Vagina (tissue), 2 donors: ENCODE measurements around the gene GMNC. TPM values are rescaled to one million over a fixed set of nuclear protein-coding genes. Genes with fewer than 3 reads are reported as not detected.

ENCODE experiments used
- DNase-seq, 2 donors: peaks; one replicate each; pipeline ENCODE4 v3.0.0-alpha.2; 2017; ENCODE audit errors: extremely low spot score in 2 of 2
- H3K27ac ChIP-seq: fragments of 200-600 bp; sonication (generic); one replicate; pipeline ENCODE4 v1.5.1; 2019
- H3K27me3 ChIP-seq: fragments of 200-600 bp; sonication (generic); one replicate; pipeline ENCODE4 v1.5.1; 2019
- H3K36me3 ChIP-seq, 2 donors: fragments of 200-600 bp; sonication (generic); one replicate each; pipeline ENCODE4 v1.5.1; 2017 to 2019
- H3K4me1 ChIP-seq: fragments of 200-600 bp; sonication (generic); one replicate; pipeline ENCODE4 v1.5.1; 2019
- H3K4me3 ChIP-seq, 2 donors: fragments of 200-600 bp; sonication (generic); 1 replicate in 1 of 2; 2 replicates in 1 of 2; pipeline ENCODE4 v1.5.1; 2016 to 2019
- H3K9me3 ChIP-seq: fragments of 200-600 bp; sonication (generic); one replicate; pipeline ENCODE4 v1.5.1; 2019
- POLR2A ChIP-seq, 2 donors: fragments of 450-650 bp; IDR thresholded peaks; one replicate each; pipeline ENCODE4 v1.6.1; 2017; ENCODE audit warnings: antibody characterized with exemption in 2 of 2, mild to moderate bottlenecking in 2 of 2, moderate library complexity in 2 of 2
- POLR2AphosphoS5 ChIP-seq, 2 donors: sonication (generic); formaldehyde crosslinking; IDR thresholded peaks; one replicate each; pipeline ENCODE4 v1.9.0; 2017; ENCODE audit warnings: antibody characterized with exemption in 2 of 2, mild to moderate bottlenecking in 2 of 2, low read depth in 1 of 2; ENCODE audit not compliant: insufficient read depth in 1 of 2
- intact Hi-C: fragments of 100-400 bp; cut with DNase I; formaldehyde crosslinking; loops from one replicate; pipeline ENCODE4 v1.15.1; 2023
- total RNA-seq: library from RNA; depleted of rRNA; stranded (reverse); fragments of >200 nt; gene quantifications from one replicate; pipeline ENCODE4 v1.2.3, GENCODE V29; 2016
- TF ChIP-seq, protein P1 (sequence below), 3 experiments: fragments of 450-650 bp in 2 of 3; fragments of 200-600 bp in 1 of 3; sonication (generic) in 1 of 3; IDR thresholded peaks; one replicate each; pipeline ENCODE4 v1.5.1; 2017 to 2019; ENCODE audit warnings: antibody characterized with exemption in 3 of 3, mild to moderate bottlenecking in 2 of 3, moderate library complexity in 2 of 3

Gene GMNC, protein sequence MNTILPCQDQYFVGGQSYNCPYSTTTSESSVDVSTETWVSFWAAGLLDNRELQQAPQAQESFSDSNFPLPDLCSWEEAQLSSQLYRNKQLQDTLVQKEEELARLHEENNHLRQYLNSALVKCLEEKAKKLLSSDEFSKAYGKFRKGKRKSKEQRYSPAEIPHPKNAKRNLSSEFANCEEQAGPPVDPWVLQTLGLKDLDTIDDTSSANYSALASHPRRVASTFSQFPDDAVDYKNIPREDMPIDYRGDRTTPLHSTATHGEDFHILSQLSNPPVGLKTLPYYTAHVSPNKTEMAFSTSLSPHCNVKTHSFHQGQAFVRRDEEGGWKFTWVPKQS
- 0.25 TPM for total RNA-seq

DNA sequence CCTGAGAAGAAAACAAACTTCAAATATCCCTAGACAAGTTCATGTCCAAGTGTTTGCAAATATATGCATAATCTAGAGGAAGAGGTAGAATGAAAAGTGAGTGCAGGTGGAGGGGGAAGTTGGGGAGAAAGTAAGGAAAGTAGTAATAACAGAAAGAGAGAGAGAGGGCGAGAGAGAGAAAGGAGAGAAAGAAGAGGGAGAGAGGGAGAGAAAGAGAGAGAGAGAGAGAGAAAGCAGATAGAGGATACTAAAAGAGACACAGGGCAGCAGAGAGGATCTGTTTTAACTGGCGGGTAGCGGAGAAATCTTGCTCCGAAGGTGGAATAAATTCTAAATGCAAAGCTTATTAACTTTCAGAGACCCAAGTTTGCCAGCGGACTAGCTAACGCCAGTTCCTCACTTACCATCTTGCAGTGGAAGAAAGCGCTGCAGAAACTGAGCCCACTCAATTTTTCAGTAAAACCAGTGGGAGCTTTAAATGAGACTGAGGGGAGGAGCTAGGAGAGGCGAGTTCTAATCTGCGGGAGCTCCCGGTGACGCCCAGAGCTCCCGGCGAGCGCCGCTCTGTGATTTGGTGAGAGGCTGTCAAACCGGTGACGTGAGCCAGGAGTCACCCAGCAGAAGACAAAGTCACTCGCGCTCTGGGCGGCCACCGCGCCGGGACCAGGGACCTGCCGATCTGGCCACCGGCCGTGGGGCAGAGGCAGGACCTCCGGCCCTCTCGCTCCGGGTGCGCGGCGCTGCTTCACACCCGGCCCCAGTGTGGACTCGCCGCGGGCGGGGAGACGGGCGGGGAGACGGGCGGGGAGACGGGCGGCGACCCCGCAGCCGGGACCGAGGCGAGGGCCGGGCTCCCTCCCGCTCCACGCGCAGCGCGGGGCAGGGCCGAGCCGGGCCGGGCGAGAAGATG, at the start of gene GMNC:
TSS of gene GMNC (minus strand) at position 486 of the 910 bp plus-strand sequence. CDS start at position 407, 79 bp downstream.
- no peaks in the 10 kb centered on the region for H3K36me3 ChIP-seq
- no peaks in the 10 kb centered on the region for H3K9me3 ChIP-seq
- no peaks in the 10 kb centered on the region for H3K27me3 ChIP-seq
- TF ChIP-seq POLR2AphosphoS5 (IDR thresholded peaks at IDR 0.05; ENCODE audit: insufficient read depth in 1 of 2, low read depth in 1 of 2) (peak in 1 of 2 donors; percentile 49), POLR2A (IDR thresholded peaks at IDR 0.05) (peak in 1 of 2 donors; percentile 33)
- TF ChIP-seq, protein P1, sequence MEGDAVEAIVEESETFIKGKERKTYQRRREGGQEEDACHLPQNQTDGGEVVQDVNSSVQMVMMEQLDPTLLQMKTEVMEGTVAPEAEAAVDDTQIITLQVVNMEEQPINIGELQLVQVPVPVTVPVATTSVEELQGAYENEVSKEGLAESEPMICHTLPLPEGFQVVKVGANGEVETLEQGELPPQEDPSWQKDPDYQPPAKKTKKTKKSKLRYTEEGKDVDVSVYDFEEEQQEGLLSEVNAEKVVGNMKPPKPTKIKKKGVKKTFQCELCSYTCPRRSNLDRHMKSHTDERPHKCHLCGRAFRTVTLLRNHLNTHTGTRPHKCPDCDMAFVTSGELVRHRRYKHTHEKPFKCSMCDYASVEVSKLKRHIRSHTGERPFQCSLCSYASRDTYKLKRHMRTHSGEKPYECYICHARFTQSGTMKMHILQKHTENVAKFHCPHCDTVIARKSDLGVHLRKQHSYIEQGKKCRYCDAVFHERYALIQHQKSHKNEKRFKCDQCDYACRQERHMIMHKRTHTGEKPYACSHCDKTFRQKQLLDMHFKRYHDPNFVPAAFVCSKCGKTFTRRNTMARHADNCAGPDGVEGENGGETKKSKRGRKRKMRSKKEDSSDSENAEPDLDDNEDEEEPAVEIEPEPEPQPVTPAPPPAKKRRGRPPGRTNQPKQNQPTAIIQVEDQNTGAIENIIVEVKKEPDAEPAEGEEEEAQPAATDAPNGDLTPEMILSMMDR (IDR thresholded peaks at IDR 0.05): no peak
- DNase-seq: peak in 1 of 2 donors; percentile 87
- H3K4me3 ChIP-seq: peak within 1 kb of the TSS; percentile 56 to 79
- intact Hi-C loops: no loop called here
- H3K4me1 ChIP-seq: no peaks in the 10 kb centered on the region
- H3K27ac ChIP-seq: peak within 1 kb of the TSS; percentile 53

DNA sequence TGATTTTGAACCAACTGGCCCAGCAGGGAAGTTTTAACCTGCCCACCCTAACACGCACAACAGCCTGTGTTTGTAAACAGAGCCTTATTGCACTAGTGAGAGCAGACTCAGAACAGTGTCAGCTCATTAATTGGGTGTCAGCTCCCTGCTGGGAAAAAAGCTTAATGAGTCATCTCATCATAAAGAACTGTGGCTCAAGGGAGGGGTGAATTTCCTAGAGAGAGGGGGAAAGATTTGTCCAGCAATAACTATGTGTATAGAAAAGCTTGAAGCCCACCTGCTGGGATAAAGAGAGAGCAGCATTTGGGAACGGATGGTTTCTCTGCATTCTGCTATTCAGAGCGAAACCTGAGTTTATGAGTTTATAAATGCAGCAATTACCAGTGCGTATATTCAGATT, 48.9 kb upstream of the GMNC start:
- Histone ChIP-seq H3K4me1 (no peaks in the 10 kb centered on the region), H3K9me3 (no peaks in the 10 kb centered on the region), H3K27ac (no peak overlapping the region), H3K27me3 (no peaks in the 10 kb centered on the region), H3K4me3 (no peak overlapping the region), H3K36me3 (no peaks in the 10 kb centered on the region)
- TF ChIP-seq POLR2AphosphoS5 (IDR thresholded peaks at IDR 0.05; ENCODE audit: insufficient read depth in 1 of 2, low read depth in 1 of 2): no peak
- no peak for TF ChIP-seq POLR2A (IDR thresholded peaks at IDR 0.05)
- TF ChIP-seq, protein P1 (IDR thresholded peaks at IDR 0.05): no peak
- intact Hi-C loops: no loop called here
- DNase-seq: no peak

DNA sequence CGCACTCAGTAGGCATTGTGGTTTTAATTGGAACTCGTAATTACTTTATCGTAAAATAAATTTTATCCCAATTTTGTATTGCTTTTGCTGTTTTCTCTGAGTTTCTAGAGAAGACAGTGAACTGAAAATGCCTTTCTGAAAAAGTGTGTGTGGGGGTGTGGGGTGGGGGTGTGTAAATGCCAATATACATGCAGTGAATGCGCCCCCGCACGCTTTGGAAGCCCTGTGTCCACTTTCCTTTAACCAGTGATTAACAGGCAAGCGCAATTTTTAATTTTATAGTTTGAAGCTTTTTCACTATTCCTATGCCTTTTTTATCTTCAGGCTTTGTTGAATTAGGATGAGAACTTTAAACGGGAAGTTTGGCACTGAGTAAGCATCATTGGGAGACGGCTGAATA, 47.4 kb upstream of the GMNC start:
- H3K4me1 ChIP-seq: no peaks in the 10 kb centered on the region
- TF ChIP-seq, protein P1 (IDR thresholded peaks at IDR 0.05): no peak
- TF ChIP-seq POLR2A (IDR thresholded peaks at IDR 0.05) (no peak), POLR2AphosphoS5 (IDR thresholded peaks at IDR 0.05; ENCODE audit: insufficient read depth in 1 of 2, low read depth in 1 of 2) (no peak)
- no peaks in the 10 kb centered on the region for H3K36me3 ChIP-seq
- H3K9me3 ChIP-seq: no peaks in the 10 kb centered on the region
- no peak overlapping the region for H3K4me3 ChIP-seq
- H3K27ac ChIP-seq: no peak overlapping the region
- intact Hi-C loops: no loop called here
- no peak for DNase-seq
- H3K27me3 ChIP-seq: no peaks in the 10 kb centered on the region

DNA sequence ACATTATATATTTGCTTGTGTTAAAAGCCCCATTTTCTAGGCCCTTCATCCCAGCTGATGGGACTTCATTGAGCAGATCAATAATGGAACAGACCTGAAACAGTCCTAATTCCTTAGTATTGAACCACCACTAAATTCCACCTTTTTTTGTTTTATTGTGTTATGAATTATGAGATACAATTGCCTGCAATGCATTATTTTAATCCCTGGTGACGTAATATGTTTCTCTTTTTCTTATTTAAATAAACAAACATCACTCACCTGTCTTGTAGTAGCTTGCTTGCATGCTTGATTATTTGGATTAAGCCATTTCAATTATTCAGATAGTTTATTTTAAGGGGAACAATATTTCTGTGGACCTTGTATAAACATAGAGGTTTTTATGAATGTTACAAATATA, 40.7 kb upstream of the GMNC start:
- no peak overlapping the region for H3K27ac ChIP-seq
- H3K4me3 ChIP-seq: no peak overlapping the region
- H3K27me3 ChIP-seq: no peaks in the 10 kb centered on the region
- TF ChIP-seq POLR2A (IDR thresholded peaks at IDR 0.05) (no peak), POLR2AphosphoS5 (IDR thresholded peaks at IDR 0.05; ENCODE audit: insufficient read depth in 1 of 2, low read depth in 1 of 2) (no peak)
- TF ChIP-seq, protein P1 (IDR thresholded peaks at IDR 0.05): no peak
- H3K36me3 ChIP-seq: no peaks in the 10 kb centered on the region
- DNase-seq: no peak
- no peaks in the 10 kb centered on the region for H3K4me1 ChIP-seq
- intact Hi-C loops: no loop called here
- no peaks in the 10 kb centered on the region for H3K9me3 ChIP-seq
